Right lobe of liver (tissue), 4 donors: ENCODE results near the gene HABP4.

ENCODE experiments used
- CTCF ChIP-seq, 4 donors: fragments of 200-600 bp in 3 of 4; fragments of 450-650 bp in 1 of 4; IDR thresholded peaks; one replicate each; pipeline versions ENCODE4 v1.5.1 to v1.8.0; 2016 to 2022; ENCODE audit warnings: antibody characterized with exemption in 4 of 4, mild to moderate bottlenecking in 2 of 4
- POLR2A ChIP-seq: fragments of 450-650 bp; IDR thresholded peaks from one replicate; pipeline ENCODE4 v1.6.1; 2017; ENCODE audit warnings: antibody characterized with exemption, mild to moderate bottlenecking
- donor health status: DM: no; HTN: no; CAD: no.
- donor health status: DM: no; HTN: no; CAD: no.
- donor health status: DM: no; HTN: yes; CAD: no.

DNA sequence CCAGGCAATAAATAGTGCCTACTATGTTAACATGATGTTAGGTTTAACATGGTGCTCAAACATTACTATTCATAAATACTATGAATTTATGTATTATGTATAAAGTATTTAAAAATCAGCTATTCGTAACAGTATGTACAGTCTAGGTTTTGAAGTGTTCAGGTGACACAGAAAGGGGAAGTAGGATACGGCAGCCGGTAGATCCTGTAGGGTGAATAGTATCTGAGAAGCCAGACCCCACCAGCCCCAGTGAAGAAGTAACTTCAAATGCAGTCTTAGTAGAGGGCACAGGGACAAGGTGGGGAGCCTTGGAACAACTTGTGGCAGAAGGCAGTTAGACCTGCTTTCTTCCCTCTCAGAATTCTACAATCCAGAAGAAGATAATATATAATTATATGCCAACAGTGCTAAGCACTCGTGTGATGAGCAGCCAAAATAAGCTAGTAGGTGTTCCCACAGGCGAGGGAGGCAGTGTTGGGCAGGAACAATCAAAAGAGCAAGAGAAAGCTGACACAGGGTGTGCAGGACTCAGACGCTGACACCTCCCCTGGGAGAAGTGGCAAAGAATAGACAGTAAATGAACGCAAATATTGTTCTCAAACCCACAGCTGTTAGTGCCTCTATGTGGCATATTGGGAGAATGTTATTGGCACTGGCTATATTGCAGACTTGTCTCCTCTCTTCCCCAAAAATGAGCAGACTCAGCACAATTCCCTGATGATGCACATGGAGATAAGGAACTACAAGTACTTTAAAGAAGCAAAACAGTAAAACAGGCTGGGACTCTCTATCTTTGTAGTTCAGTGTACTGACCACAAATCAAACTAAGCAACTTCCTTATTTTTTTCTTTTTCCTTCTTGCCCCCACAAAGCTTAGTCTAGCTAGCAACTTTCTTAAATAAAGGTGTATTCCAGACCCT lies 36.4 kb upstream of the HABP4 start:
- TF ChIP-seq CTCF (IDR thresholded peaks at IDR 0.05) (no peak), POLR2A (no peak)
